Neural cell (in vitro differentiated cells): ENCODE measurements around the gene NOM1. TPM values are rescaled to one million over a fixed set of nuclear protein-coding genes. Genes with fewer than 3 reads are reported as not detected.

Experiments
- H2AFZ ChIP-seq: fragments of 200-600, 300-800 bp; sonication (generic), shearing (Covaris generic); 2 replicates; pipeline ENCODE4 v1.6.0; 2014; ENCODE audit warnings: low read depth, mild to moderate bottlenecking, antibody characterized with exemption, low read length, moderate library complexity
- H3F3A ChIP-seq: fragments of 200-600 bp; shearing (Covaris generic); 2 replicates; pipeline ENCODE4 v1.6.1; 2016; ENCODE audit warnings: mild to moderate bottlenecking, moderate library complexity, mixed read lengths, antibody characterized with exemption, low read length; ENCODE audit not compliant: insufficient read depth, poor library complexity, severe bottlenecking
- H3K27ac ChIP-seq: fragments of 200-600, 300-800 bp; sonication (generic), shearing (Covaris generic); 2 replicates; pipeline ENCODE4 v1.5.1; 2014; ENCODE audit warnings: mild to moderate bottlenecking, low read length, moderate library complexity
- H3K27me3 ChIP-seq: fragments of 300-800, 200-600 bp; sonication (generic), shearing (Covaris generic); 2 replicates; pipeline ENCODE4 v1.6.0; 2014; ENCODE audit warnings: mild to moderate bottlenecking, low read depth, low read length, moderate library complexity; ENCODE audit not compliant: insufficient read depth
- H3K36me3 ChIP-seq: fragments of 300-800, 200-600 bp; sonication (generic), shearing (Covaris generic); 2 replicates; pipeline ENCODE4 v1.5.1; 2014; ENCODE audit warnings: mild to moderate bottlenecking, antibody characterized with exemption, low read length, moderate library complexity; ENCODE audit not compliant: insufficient read depth
- H3K4me2 ChIP-seq: fragments of 300-800, 200-600 bp; sonication (generic), shearing (Covaris generic); 2 replicates; pipeline ENCODE4 v1.6.0; 2014; ENCODE audit warnings: mild to moderate bottlenecking, low read length
- H3K4me3 ChIP-seq: fragments of 300-800, 200-600 bp; sonication (generic), shearing (Covaris generic); 2 replicates; pipeline ENCODE4 v1.5.1; 2014; ENCODE audit warnings: mild to moderate bottlenecking, low read length, moderate library complexity
- H3K79me2 ChIP-seq: fragments of 200-600 bp; shearing (Covaris generic); replicated peaks from 2 replicates; pipeline ENCODE4 v1.6.0; 2014; ENCODE audit warnings: mild to moderate bottlenecking, low read length, moderate library complexity; ENCODE audit not compliant: insufficient read depth
- H3K9ac ChIP-seq: fragments of 300-800, 200-600 bp; sonication (generic), shearing (Covaris generic); 2 replicates; pipeline ENCODE4 v1.6.1; 2016; ENCODE audit warnings: mild to moderate bottlenecking, low read length, mixed read lengths
- H3K9me2 ChIP-seq: fragments of 200-600 bp; shearing (Covaris generic); 2 replicates; pipeline ENCODE4 v1.6.1; 2016; ENCODE audit warnings: mild to moderate bottlenecking, low read length, mixed read lengths; ENCODE audit not compliant: insufficient read depth
- H3K9me3 ChIP-seq: fragments of 200-600, 300-800 bp; sonication (generic), shearing (Covaris generic); 2 replicates; pipeline ENCODE4 v1.6.1; 2016; ENCODE audit warnings: mild to moderate bottlenecking, mixed run types, low read length, moderate library complexity, mixed read lengths
- H4K20me1 ChIP-seq: fragments of 200-600 bp; shearing (Covaris generic); 2 replicates; pipeline ENCODE4 v1.6.1; 2016; ENCODE audit warnings: mild to moderate bottlenecking, mixed run types; ENCODE audit not compliant: insufficient read depth
- EP300 ChIP-seq: fragments of 450-650 bp; conservative IDR thresholded peaks from 2 replicates; pipeline ENCODE4 v1.6.1; 2014; ENCODE audit warnings: antibody characterized with exemption, mild to moderate bottlenecking, moderate library complexity; ENCODE audit not compliant: poor library complexity, severe bottlenecking
- EZH2 ChIP-seq: fragments of 200-600, 300-800 bp; shearing (Covaris generic), sonication (generic); IDR thresholded peaks from 2 replicates; pipeline ENCODE4 v1.6.1; 2014; ENCODE audit warnings: antibody characterized with exemption, low read length, borderline replicate concordance, mild to moderate bottlenecking; ENCODE audit not compliant: insufficient read depth, poor library complexity, severe bottlenecking
- MXI1 ChIP-seq: fragments of 450-650 bp; conservative IDR thresholded peaks from 2 replicates; pipeline ENCODE4 v1.6.1; 2014; ENCODE audit warnings: antibody characterized with exemption, mild to moderate bottlenecking; ENCODE audit not compliant: poor library complexity, severe bottlenecking
- POLR2AphosphoS5 ChIP-seq: IDR thresholded peaks from 2 replicates; pipeline ENCODE4 v1.6.1; 2012
- RAD21 ChIP-seq: fragments of 450-650 bp; conservative IDR thresholded peaks from 2 replicates; pipeline ENCODE4 v1.6.1; 2014; ENCODE audit warnings: antibody characterized with exemption, mild to moderate bottlenecking, moderate library complexity
- SMC3 ChIP-seq: fragments of 450-650 bp; conservative IDR thresholded peaks from 2 replicates; pipeline ENCODE4 v1.6.1; 2014; ENCODE audit warnings: antibody characterized with exemption, mild to moderate bottlenecking, moderate library complexity; ENCODE audit not compliant: poor library complexity
- TAF1 ChIP-seq: IDR thresholded peaks from 2 replicates; pipeline ENCODE4 v1.6.1; 2012; ENCODE audit warnings: low read depth
- polyA plus RNA-seq: library from polyadenylated mRNA; depleted of rRNA; stranded (reverse); fragments of >200 nt; gene quantifications from 2 replicates; pipeline ENCODE4 v1.2.3, GENCODE V29; 2014
- TF ChIP-seq, protein P1 (sequence below): IDR thresholded peaks from 2 replicates; pipeline ENCODE4 v1.6.1; 2012; ENCODE audit warnings: borderline replicate concordance
- TF ChIP-seq, protein P2 (sequence below): fragments of 450-650 bp; IDR thresholded peaks from 2 replicates; pipeline ENCODE4 v1.5.1; 2014; ENCODE audit warnings: antibody characterized with exemption, mild to moderate bottlenecking, moderate library complexity; ENCODE audit not compliant: poor library complexity, severe bottlenecking

The NOM1 gene
- polyA plus RNA-seq, 1 donor from 2014 or later = 22.5 TPM

DNA sequence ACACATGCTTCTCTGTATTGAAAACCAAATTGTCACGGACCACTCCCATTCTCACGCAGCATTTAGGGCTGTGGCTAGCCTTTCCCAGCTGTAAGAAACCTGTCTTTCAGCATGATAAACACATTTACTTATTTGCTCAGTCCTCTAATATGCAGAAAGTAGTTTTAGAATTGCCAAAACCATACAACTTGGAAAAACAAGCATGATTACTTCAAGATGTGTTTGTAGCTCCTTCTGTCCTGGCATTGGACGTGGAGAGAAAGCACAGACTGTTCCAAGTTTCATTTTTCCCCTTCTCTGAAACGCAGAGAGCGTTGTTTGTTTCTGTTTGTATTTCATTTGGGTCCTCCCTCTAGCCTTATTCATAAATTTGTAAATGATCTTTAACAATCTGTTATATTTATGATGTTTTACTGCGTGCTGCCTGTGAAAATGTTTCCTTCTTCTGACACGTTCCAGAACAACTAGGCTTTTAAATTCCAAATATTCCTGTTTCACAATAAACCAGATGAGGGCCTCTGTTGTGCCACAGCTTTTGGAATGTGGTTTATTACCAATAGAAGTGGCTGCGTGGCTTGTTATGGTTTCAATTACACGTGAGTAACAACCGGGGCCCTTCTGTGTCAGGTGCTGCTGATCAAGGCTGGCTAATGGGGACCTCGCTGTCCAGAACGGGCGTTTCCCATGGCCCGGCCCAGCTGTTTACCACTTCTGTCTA lies 34.8 kb downstream of the NOM1 start:
- no peak overlapping the region for H3K9ac ChIP-seq
- no peak overlapping the region for H3K4me3 ChIP-seq
- H3K9me2 ChIP-seq = no peaks in the 10 kb centered on the region
- H3K9me3 ChIP-seq = no peaks in the 10 kb centered on the region
- H3K27ac ChIP-seq = no peak overlapping the region
- TF ChIP-seq EP300 (no peak), RAD21 (no peak), POLR2AphosphoS5 (no peak), EZH2 (no peak)
- TF ChIP-seq, protein P1, sequence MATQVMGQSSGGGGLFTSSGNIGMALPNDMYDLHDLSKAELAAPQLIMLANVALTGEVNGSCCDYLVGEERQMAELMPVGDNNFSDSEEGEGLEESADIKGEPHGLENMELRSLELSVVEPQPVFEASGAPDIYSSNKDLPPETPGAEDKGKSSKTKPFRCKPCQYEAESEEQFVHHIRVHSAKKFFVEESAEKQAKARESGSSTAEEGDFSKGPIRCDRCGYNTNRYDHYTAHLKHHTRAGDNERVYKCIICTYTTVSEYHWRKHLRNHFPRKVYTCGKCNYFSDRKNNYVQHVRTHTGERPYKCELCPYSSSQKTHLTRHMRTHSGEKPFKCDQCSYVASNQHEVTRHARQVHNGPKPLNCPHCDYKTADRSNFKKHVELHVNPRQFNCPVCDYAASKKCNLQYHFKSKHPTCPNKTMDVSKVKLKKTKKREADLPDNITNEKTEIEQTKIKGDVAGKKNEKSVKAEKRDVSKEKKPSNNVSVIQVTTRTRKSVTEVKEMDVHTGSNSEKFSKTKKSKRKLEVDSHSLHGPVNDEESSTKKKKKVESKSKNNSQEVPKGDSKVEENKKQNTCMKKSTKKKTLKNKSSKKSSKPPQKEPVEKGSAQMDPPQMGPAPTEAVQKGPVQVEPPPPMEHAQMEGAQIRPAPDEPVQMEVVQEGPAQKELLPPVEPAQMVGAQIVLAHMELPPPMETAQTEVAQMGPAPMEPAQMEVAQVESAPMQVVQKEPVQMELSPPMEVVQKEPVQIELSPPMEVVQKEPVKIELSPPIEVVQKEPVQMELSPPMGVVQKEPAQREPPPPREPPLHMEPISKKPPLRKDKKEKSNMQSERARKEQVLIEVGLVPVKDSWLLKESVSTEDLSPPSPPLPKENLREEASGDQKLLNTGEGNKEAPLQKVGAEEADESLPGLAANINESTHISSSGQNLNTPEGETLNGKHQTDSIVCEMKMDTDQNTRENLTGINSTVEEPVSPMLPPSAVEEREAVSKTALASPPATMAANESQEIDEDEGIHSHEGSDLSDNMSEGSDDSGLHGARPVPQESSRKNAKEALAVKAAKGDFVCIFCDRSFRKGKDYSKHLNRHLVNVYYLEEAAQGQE = no peak
- H3K4me2 ChIP-seq = no peak overlapping the region
- H4K20me1 ChIP-seq = no peaks in the 10 kb centered on the region
- no peaks in the 10 kb centered on the region for H3K36me3 ChIP-seq
- H3K79me2 ChIP-seq = no peaks in the 10 kb centered on the region
- no peaks in the 10 kb centered on the region for H3F3A ChIP-seq
- no peaks in the 10 kb centered on the region for H3K27me3 ChIP-seq
- H2AFZ ChIP-seq = no peak overlapping the region

DNA sequence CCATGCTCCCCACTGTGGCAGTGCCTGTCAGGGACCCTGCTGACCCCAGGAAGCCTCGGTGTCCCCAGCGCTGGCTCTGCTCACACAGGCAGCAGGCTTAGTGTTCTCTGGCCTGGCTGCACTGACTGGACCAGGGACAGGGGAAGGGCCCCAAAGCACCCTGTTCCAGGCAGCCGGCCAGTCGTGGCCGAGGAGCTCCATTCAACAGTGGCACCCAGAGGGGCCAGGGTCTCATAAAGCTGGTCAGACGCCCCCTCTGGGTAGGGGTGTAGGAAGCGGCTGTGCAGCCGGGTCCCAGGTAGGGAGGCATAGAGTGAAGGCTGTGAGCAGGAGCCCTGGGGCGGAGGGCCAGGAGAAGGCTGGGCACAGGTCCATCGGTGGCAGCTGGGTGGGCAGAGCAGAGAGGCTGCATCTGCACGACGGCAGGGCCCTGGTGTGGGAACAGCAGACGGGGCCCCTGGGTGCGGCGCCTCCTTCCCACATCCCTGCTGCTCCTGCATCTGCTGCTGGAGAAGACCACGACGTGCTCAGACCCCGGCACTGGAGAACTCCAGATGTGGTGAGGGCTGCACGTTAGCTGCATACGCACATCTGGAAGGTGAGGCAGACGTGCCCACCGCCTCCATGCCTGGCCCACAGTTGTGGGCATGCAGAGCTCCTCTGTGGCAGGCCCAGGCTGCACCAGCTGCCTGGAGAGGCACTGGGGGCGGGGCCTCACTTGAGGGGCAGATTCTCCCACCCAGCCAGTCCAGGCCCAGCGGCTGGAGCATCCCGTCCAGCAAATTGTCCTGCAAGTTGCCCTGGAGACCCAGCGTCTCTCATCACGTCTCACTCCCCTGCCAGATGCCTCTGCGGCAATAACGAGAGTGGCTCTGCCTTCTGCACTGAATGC lies 35.8 kb downstream of the NOM1 start:
- H3F3A ChIP-seq = no peaks in the 10 kb centered on the region
- no peak overlapping the region for H3K4me3 ChIP-seq
- no peak overlapping the region for H3K9ac ChIP-seq
- H3K4me2 ChIP-seq = no peak overlapping the region
- H3K36me3 ChIP-seq = no peaks in the 10 kb centered on the region
- no peaks in the 10 kb centered on the region for H3K27me3 ChIP-seq
- no peak for TF ChIP-seq TAF1
- no peak for TF ChIP-seq POLR2AphosphoS5
- no peak for TF ChIP-seq MXI1
- no peak for TF ChIP-seq EP300
- no peak for TF ChIP-seq RAD21
- TF ChIP-seq, protein P1 = no peak
- no peak for TF ChIP-seq SMC3
- TF ChIP-seq, protein P2, sequence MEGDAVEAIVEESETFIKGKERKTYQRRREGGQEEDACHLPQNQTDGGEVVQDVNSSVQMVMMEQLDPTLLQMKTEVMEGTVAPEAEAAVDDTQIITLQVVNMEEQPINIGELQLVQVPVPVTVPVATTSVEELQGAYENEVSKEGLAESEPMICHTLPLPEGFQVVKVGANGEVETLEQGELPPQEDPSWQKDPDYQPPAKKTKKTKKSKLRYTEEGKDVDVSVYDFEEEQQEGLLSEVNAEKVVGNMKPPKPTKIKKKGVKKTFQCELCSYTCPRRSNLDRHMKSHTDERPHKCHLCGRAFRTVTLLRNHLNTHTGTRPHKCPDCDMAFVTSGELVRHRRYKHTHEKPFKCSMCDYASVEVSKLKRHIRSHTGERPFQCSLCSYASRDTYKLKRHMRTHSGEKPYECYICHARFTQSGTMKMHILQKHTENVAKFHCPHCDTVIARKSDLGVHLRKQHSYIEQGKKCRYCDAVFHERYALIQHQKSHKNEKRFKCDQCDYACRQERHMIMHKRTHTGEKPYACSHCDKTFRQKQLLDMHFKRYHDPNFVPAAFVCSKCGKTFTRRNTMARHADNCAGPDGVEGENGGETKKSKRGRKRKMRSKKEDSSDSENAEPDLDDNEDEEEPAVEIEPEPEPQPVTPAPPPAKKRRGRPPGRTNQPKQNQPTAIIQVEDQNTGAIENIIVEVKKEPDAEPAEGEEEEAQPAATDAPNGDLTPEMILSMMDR = no peak
- no peak for TF ChIP-seq EZH2
- H3K9me3 ChIP-seq = no peaks in the 10 kb centered on the region
- H3K27ac ChIP-seq = no peak overlapping the region
- H2AFZ ChIP-seq = no peak overlapping the region
- no peaks in the 10 kb centered on the region for H3K79me2 ChIP-seq
- H3K9me2 ChIP-seq = no peaks in the 10 kb centered on the region
- H4K20me1 ChIP-seq = no peaks in the 10 kb centered on the region
